IMR-90 (cell line): ENCODE measurements around the gene CMBL. TPM values are rescaled to one million over a fixed set of nuclear protein-coding genes. Genes with fewer than 3 reads are reported as not detected.

Experiments used
- ATAC-seq: fragments of 200-7000 bp; cut with Tn5 transposase; 2 replicates; pipeline ENCODE4 v1.9.1; 2020; ENCODE audit warnings: low read depth, mild to moderate bottlenecking, moderate library complexity
- BruUV-seq: library from RNA; stranded (reverse); fragments of 400-500 nt; replicated peaks from 2 replicates; lab custom pipeline; 2021; lab: Mats Ljungman, UMichigan
- CTCF ChIA-PET: fragments of 300-600 bp; formaldehyde crosslinking; extraction: SDS; loops from one replicate; lab custom pipeline; 2021; ENCODE audit warnings: antibody characterized with exemption; lab: Yijun Ruan, JAX
- POLR2A ChIA-PET: fragments of 300-600 bp; sonication (Branson Sonifier 250); formaldehyde crosslinking; loops from one replicate; lab custom pipeline; 2022; ENCODE audit warnings: antibody characterized with exemption; ENCODE audit not compliant: unreplicated experiment; lab: Charles Lee
- DNase-seq: peaks from one replicate; pipeline ENCODE4 v3.0.0; 2013
- H2AFZ ChIP-seq: replicated peaks from 2 replicates; pipeline ENCODE3; 2013; ENCODE audit warnings: low read length, mild to moderate bottlenecking; ENCODE audit not compliant: poor library complexity
- H2AK5ac ChIP-seq: 2 replicates; pipeline ENCODE4 v1.6.1; 2013; ENCODE audit warnings: low read depth, low read length, inconsistent platforms
- H2AK9ac ChIP-seq: replicated peaks from 2 replicates; pipeline ENCODE3; 2013; ENCODE audit warnings: mild to moderate bottlenecking, low read depth, low read length, moderate library complexity; ENCODE audit not compliant: poor library complexity
- H2BK120ac ChIP-seq: 2 replicates; pipeline ENCODE4 v1.6.1; 2013; ENCODE audit warnings: low read depth, low read length, inconsistent platforms
- H2BK15ac ChIP-seq: 3 replicates; pipeline ENCODE4 v1.6.1; 2013; ENCODE audit warnings: low read depth, low read length, inconsistent platforms
- H2BK20ac ChIP-seq: 2 replicates; pipeline ENCODE4 v1.6.1; 2013; ENCODE audit warnings: low read depth, mild to moderate bottlenecking, inconsistent platforms, low read length, moderate library complexity
- H2BK5ac ChIP-seq: 2 replicates; pipeline ENCODE4 v1.6.1; 2013; ENCODE audit warnings: mild to moderate bottlenecking, low read depth, low read length, inconsistent platforms; ENCODE audit not compliant: poor library complexity, severe bottlenecking
- H3K14ac ChIP-seq: replicated peaks from 2 replicates; pipeline ENCODE4 v1.6.1; 2013; ENCODE audit warnings: low read depth, low read length, inconsistent platforms
- H3K18ac ChIP-seq: 2 replicates; pipeline ENCODE4 v1.6.1; 2013; ENCODE audit warnings: low read depth, low read length, control low read depth
- H3K23ac ChIP-seq: 2 replicates; pipeline ENCODE4 v1.6.1; 2013; ENCODE audit warnings: low read depth, low read length, inconsistent platforms
- H3K27ac ChIP-seq: 2 replicates; pipeline ENCODE4 v1.5.1; 2013; ENCODE audit warnings: mild to moderate bottlenecking, control low read depth, low read length; ENCODE audit not compliant: insufficient read depth
- H3K27me3 ChIP-seq: 2 replicates; pipeline ENCODE4 v1.6.1; 2013; ENCODE audit warnings: low read length; ENCODE audit not compliant: control insufficient read depth, insufficient read depth
- H3K36me3 ChIP-seq: 2 replicates; pipeline ENCODE4 v1.6.1; 2013; ENCODE audit warnings: low read length, mixed read lengths; ENCODE audit not compliant: control insufficient read depth, insufficient read depth
- H3K4ac ChIP-seq: 2 replicates; pipeline ENCODE4 v1.6.1; 2013; ENCODE audit warnings: low read depth, low read length, inconsistent platforms
- H3K4me1 ChIP-seq: 2 replicates; pipeline ENCODE4 v1.6.1; 2013; ENCODE audit warnings: low read length, mixed read lengths; ENCODE audit not compliant: control insufficient read depth, insufficient read depth
- H3K4me2 ChIP-seq: 2 replicates; pipeline ENCODE4 v1.6.1; 2013; ENCODE audit warnings: low read depth, mild to moderate bottlenecking, control low read depth, low read length, moderate library complexity
- H3K4me3 ChIP-seq: 2 replicates; pipeline ENCODE4 v1.5.1; 2013; ENCODE audit warnings: low read depth, mild to moderate bottlenecking, control low read depth, low read length, moderate library complexity; ENCODE audit not compliant: insufficient read depth
- H3K56ac ChIP-seq: 2 replicates; pipeline ENCODE4 v1.6.1; 2013; ENCODE audit warnings: low read length, inconsistent platforms; ENCODE audit not compliant: insufficient read depth; ENCODE audit errors: extremely low read depth
- H3K79me1 ChIP-seq, 2 experiments: 2 replicates each; pipeline ENCODE4 v1.6.1; 2013; ENCODE audit warnings: low read length in 2 of 2, inconsistent platforms in 1 of 2, low read depth in 1 of 2
- H3K9ac ChIP-seq: 2 replicates; pipeline ENCODE4 v1.6.1; 2013; ENCODE audit warnings: low read depth, low read length, control low read depth
- H3K9me1 ChIP-seq: 2 replicates; pipeline ENCODE4 v1.6.1; 2013; ENCODE audit warnings: low read length, inconsistent platforms; ENCODE audit not compliant: insufficient read depth
- H3K9me3 ChIP-seq: 2 replicates; pipeline ENCODE4 v1.6.1; 2013; ENCODE audit warnings: low read length; ENCODE audit not compliant: control insufficient read depth, insufficient read depth
- H4K20me1 ChIP-seq: 2 replicates; pipeline ENCODE4 v1.6.1; 2013; ENCODE audit warnings: low read length, inconsistent platforms; ENCODE audit not compliant: insufficient read depth
- H4K5ac ChIP-seq: 2 replicates; pipeline ENCODE4 v1.6.1; 2013; ENCODE audit warnings: mild to moderate bottlenecking, low read depth, low read length, control low read depth
- H4K8ac ChIP-seq, 2 experiments: 2 replicates each; pipeline ENCODE4 v1.6.1; 2013; ENCODE audit warnings: low read depth in 2 of 2, low read length in 2 of 2, control low read depth in 1 of 2, inconsistent platforms in 1 of 2
- H4K91ac ChIP-seq: 2 replicates; pipeline ENCODE4 v1.6.1; 2013; ENCODE audit warnings: low read depth, low read length, inconsistent platforms; ENCODE audit not compliant: insufficient read depth
- BHLHE40 ChIP-seq: fragments of 150-350 bp; IDR thresholded peaks from 2 replicates; pipeline ENCODE4 v1.6.1; 2016; ENCODE audit warnings: mild to moderate bottlenecking, low read depth, low read length
- CEBPB ChIP-seq: IDR thresholded peaks from 2 replicates; pipeline ENCODE4 v1.6.1; 2012; ENCODE audit warnings: low read depth, low read length, improper control_type of control experiment
- CHD1 ChIP-seq: IDR thresholded peaks from 2 replicates; pipeline ENCODE4 v1.6.1; 2012; ENCODE audit warnings: low read depth, low read length, improper control_type of control experiment
- CTCF ChIP-seq: conservative IDR thresholded peaks from 2 replicates; pipeline ENCODE4 v1.5.1; 2012; ENCODE audit warnings: mild to moderate bottlenecking, low read depth, low read length, improper control_type of control experiment
- ELK1 ChIP-seq: fragments of 150-350 bp; IDR thresholded peaks from 2 replicates; pipeline ENCODE4 v1.6.1; 2016; ENCODE audit warnings: low read depth, mild to moderate bottlenecking, low read length, moderate library complexity, borderline replicate concordance
- MAFK ChIP-seq: IDR thresholded peaks from 2 replicates; pipeline ENCODE4 v1.6.1; 2012; ENCODE audit warnings: low read depth, low read length, improper control_type of control experiment
- MAZ ChIP-seq: IDR thresholded peaks from 2 replicates; pipeline ENCODE4 v1.6.1; 2012; ENCODE audit warnings: low read depth, mild to moderate bottlenecking, low read length, improper control_type of control experiment, moderate library complexity, borderline replicate concordance
- MXI1 ChIP-seq: IDR thresholded peaks from 2 replicates; pipeline ENCODE4 v1.6.1; 2012; ENCODE audit warnings: low read depth, mild to moderate bottlenecking, low read length, moderate library complexity, borderline replicate concordance
- POLR2A ChIP-seq: IDR thresholded peaks from 2 replicates; pipeline ENCODE4 v1.6.1; 2012; ENCODE audit warnings: mild to moderate bottlenecking, low read depth, low read length
- RCOR1 ChIP-seq: IDR thresholded peaks from 2 replicates; pipeline ENCODE4 v1.6.1; 2012; ENCODE audit warnings: mild to moderate bottlenecking, low read length, improper control_type of control experiment; ENCODE audit not compliant: insufficient replicate concordance
- RFX5 ChIP-seq: IDR thresholded peaks from 2 replicates; pipeline ENCODE4 v1.8.0; 2012; ENCODE audit warnings: low read depth, mild to moderate bottlenecking, low read length, moderate library complexity
- SMC3 ChIP-seq: fragments of 150-350 bp; IDR thresholded peaks from 2 replicates; pipeline ENCODE4 v1.6.1; 2016; ENCODE audit warnings: low read depth, mild to moderate bottlenecking, antibody characterized with exemption, low read length, moderate library complexity
- USF2 ChIP-seq: fragments of 150-350 bp; IDR thresholded peaks from 2 replicates; pipeline ENCODE4 v1.6.1; 2017; ENCODE audit warnings: mild to moderate bottlenecking, antibody characterized with exemption, low read length, low read depth
- WGBS, 2 experiments: methylation state at CpG; one replicate each; pipeline versions ENCODE4 v1.1.5 to v1.1.7; 2013; ENCODE audit warnings: missing lambda C conversion rate in 2 of 2; ENCODE audit not compliant: insufficient read length in 1 of 2; ENCODE audit errors: extremely low coverage in 2 of 2; 5-methylcytosine and 5-hydroxymethylcytosine counted together
- dilution Hi-C: fragments of 300-500 bp; cut with HindIII; formaldehyde crosslinking; loops from one replicate; pipeline ENCODE4 v1.14.3; 2018; ENCODE audit warnings: low sequenced_read_pairs; ENCODE audit not compliant: unreplicated experiment
- in situ Hi-C: fragments of 300-500 bp; cut with MboI; formaldehyde crosslinking; loops from 3 replicates; pipeline ENCODE4 v1.14.3; 2019; ENCODE audit warnings: low sequenced_read_pairs, inconsistent platforms, mixed read lengths
- intact Hi-C: fragments of 100-400 bp; cut with micrococcal nuclease; formaldehyde crosslinking; loops from 2 replicates; pipeline ENCODE4 v1.10.0; 2022
- polyA plus RNA-seq, 3 experiments: library from polyadenylated mRNA; depleted of rRNA; stranded (reverse); fragments of >200 nt; gene quantifications; 2 replicates each; pipeline ENCODE4 v1.2.3, GENCODE V29; 2012; ENCODE audit warnings: low replicate concordance in 1 of 3
- total RNA-seq: library from RNA; depleted of rRNA; stranded (reverse); fragments of >200 nt; gene quantifications from 2 replicates; pipeline ENCODE4 v1.2.3, GENCODE V29; 2012

CMBL gene
- total and polyA plus RNA-seq, 2 of the 4 experiments (the other 2 are of a cell fraction) = 5.0 to 26.3 TPM

GRCh38 chr5:10278658-10279279 is 28.9 kb downstream of the CMBL start:
- H4K91ac ChIP-seq = no peak overlapping the region
- H4K20me1 ChIP-seq = no peaks in the 10 kb centered on the region
- intact Hi-C loops (no loop called here), in situ Hi-C loops (no loop called here), dilution Hi-C loops (no loop called here)
- H3K23ac ChIP-seq = no peak overlapping the region
- H2AK9ac ChIP-seq = no peak overlapping the region
- ChIA-PET POLR2A (no interaction called here), CTCF (interaction anchor here (0.7 kb wide), 1 partner anchor 80 kb away, joined by 3 read pairs; no protein-coding TSS in a partner anchor)
- WGBS, 2 experiments = 85% methylated on average over 4 of the region's 12 CpGs; no CpG with 5 or more reads in 1 of the 2 experiments
- no peak overlapping the region for H2BK120ac ChIP-seq
- no peak overlapping the region for H3K27ac ChIP-seq
- no peak overlapping the region for H4K5ac ChIP-seq
- H3K14ac ChIP-seq = no peak overlapping the region
- ATAC-seq (no peak), DNase-seq (no peak)
- no peaks in the 10 kb centered on the region for H3K27me3 ChIP-seq
- H3K4ac ChIP-seq = no peak overlapping the region
- no peaks in the 10 kb centered on the region for H3K4me1 ChIP-seq
- no peak overlapping the region for H2AK5ac ChIP-seq
- no peak overlapping the region for H3K4me2 ChIP-seq
- BruUV-seq = no TSS peak
- H3K36me3 ChIP-seq = no peaks in the 10 kb centered on the region
- no peak overlapping the region for H3K9ac ChIP-seq
- H4K8ac ChIP-seq = no peak overlapping the region
- H3K9me1 ChIP-seq = no peaks in the 10 kb centered on the region
- H2AFZ ChIP-seq = no peak overlapping the region
- no peak overlapping the region for H3K4me3 ChIP-seq
- H2BK15ac ChIP-seq = no peak overlapping the region
- H3K79me1 ChIP-seq = no peaks in the 10 kb centered on the region
- H2BK5ac ChIP-seq = no peak overlapping the region
- H3K9me3 ChIP-seq = no peaks in the 10 kb centered on the region
- no peak overlapping the region for H3K56ac ChIP-seq
- no peak for TF ChIP-seq USF2
- TF ChIP-seq POLR2A = no peak
- no peak for TF ChIP-seq BHLHE40
- TF ChIP-seq RFX5 = no peak
- TF ChIP-seq MAFK = no peak
- TF ChIP-seq CEBPB = no peak
- no peak for TF ChIP-seq MAZ
- TF ChIP-seq CHD1 = no peak
- no peak for TF ChIP-seq CTCF
- TF ChIP-seq MXI1 = no peak
- no peak for TF ChIP-seq RCOR1
- TF ChIP-seq ELK1 = no peak
- TF ChIP-seq SMC3 = no peak
- no peak overlapping the region for H3K18ac ChIP-seq
- H2BK20ac ChIP-seq = no peak overlapping the region
